ENCODE measurements around the gene ZNF385A.
"Not testable (repeated sequence)": the region's sequence is repeated elsewhere in the genome, so short reads cannot be mapped to it uniquely, and the experiment has no call there.

Gene ZNF385A

GRCh38 chr12:54357506-54358190, 26.9 kb downstream of the ZNF385A start:
- no peaks in the 10 kb centered on the region; the same call in none of the 2 replicates for H3K36me3 ChIP-seq (ENCODE audit: control insufficient read depth, insufficient read depth, low read length)
- H3K27me3 ChIP-seq (replicated peaks; ENCODE audit: control insufficient read depth, insufficient read depth, low read length) = no peaks in the 10 kb centered on the region
- TF ChIP-seq CTCF (IDR thresholded peaks at IDR 0.05; ENCODE audit: insufficient read depth, low read length, poor library complexity, severe bottlenecking) = no peak
- no peak overlapping the region; the same call in 1 of the 2 replicates for H3K4me3 ChIP-seq (replicated peaks; ENCODE audit: low read depth, low read length)
- no peak for DNase-seq (ENCODE audit: extremely low read depth, insufficient read length)

- no peak for TF ChIP-seq CTCF (IDR thresholded peaks at IDR 0.05; ENCODE audit: insufficient read depth, low read length, poor library complexity, severe bottlenecking)
- H3K27me3 ChIP-seq (replicated peaks; ENCODE audit: control insufficient read depth, insufficient read depth, low read length) = no peaks in the 10 kb centered on the region
- DNase-seq (ENCODE audit: extremely low read depth, insufficient read length) = no peak
- no peaks in the 10 kb centered on the region; the same call in none of the 2 replicates for H3K36me3 ChIP-seq (ENCODE audit: control insufficient read depth, insufficient read depth, low read length)
- no peak overlapping the region for H3K4me3 ChIP-seq (replicated peaks; ENCODE audit: low read depth, low read length)
Measured at GRCh38 chr12:54356951-54357356, 27.6 kb downstream of the ZNF385A start.

GRCh38 chr12:54356228-54356627, 28.3 kb downstream of the ZNF385A start:
- Histone ChIP-seq H3K4me3 (replicated peaks; ENCODE audit: low read depth, low read length) (no peak overlapping the region), H3K36me3 (ENCODE audit: control insufficient read depth, insufficient read depth, low read length) (no peaks in the 10 kb centered on the region; the same call in none of the 2 replicates), H3K27me3 (replicated peaks; ENCODE audit: control insufficient read depth, insufficient read depth, low read length) (no peaks in the 10 kb centered on the region)
- DNase-seq (ENCODE audit: extremely low read depth, insufficient read length) = no peak
- TF ChIP-seq CTCF (IDR thresholded peaks at IDR 0.05; ENCODE audit: insufficient read depth, low read length, poor library complexity, severe bottlenecking) = no peak

- Histone ChIP-seq H3K27me3 (replicated peaks; ENCODE audit: control insufficient read depth, insufficient read depth, low read length) (no peaks in the 10 kb centered on the region), H3K36me3 (ENCODE audit: control insufficient read depth, insufficient read depth, low read length) (peaks cover 5% of the 10 kb centered on the region), H3K4me3 (replicated peaks; ENCODE audit: low read depth, low read length) (no peak overlapping the region)
- DNase-seq (ENCODE audit: extremely low read depth, insufficient read length) = no peak
- TF ChIP-seq CTCF (IDR thresholded peaks at IDR 0.05; ENCODE audit: insufficient read depth, low read length, poor library complexity, severe bottlenecking) = no peak
Measured at GRCh38 chr12:54355104-54355815, 29.3 kb downstream of the ZNF385A start.

GRCh38 chr12:54354271-54354670, 30.3 kb downstream of the ZNF385A start:
- H3K36me3 ChIP-seq (ENCODE audit: control insufficient read depth, insufficient read depth, low read length); DNase-seq (ENCODE audit: extremely low read depth, insufficient read length); H3K4me3 ChIP-seq (replicated peaks; ENCODE audit: low read depth, low read length); H3K27me3 ChIP-seq (replicated peaks; ENCODE audit: control insufficient read depth, insufficient read depth, low read length): not testable (repeated sequence)
